ENCODE results near the gene CELSR1.

Gene CELSR1

GRCh38 chr22:46511151-46512038, 26.0 kb downstream of the CELSR1 start:
- no peak for TF ChIP-seq CTCF (conservative IDR thresholded peaks at IDR 0.05; ENCODE audit: control insufficient read depth, insufficient read depth, low read depth, low read length)
- peak; percentile 31 for DNase-seq (ENCODE audit: low read depth)
- no peak overlapping the region for H3K4me3 ChIP-seq (ENCODE audit: control insufficient read depth, low read depth, low read length)

GRCh38 chr22:46509416-46510089, 27.9 kb downstream of the CELSR1 start:
- no peak for TF ChIP-seq CTCF (conservative IDR thresholded peaks at IDR 0.05; ENCODE audit: control insufficient read depth, insufficient read depth, low read depth, low read length)
- no peak for DNase-seq (ENCODE audit: low read depth)
- H3K4me3 ChIP-seq (ENCODE audit: control insufficient read depth, low read depth, low read length): no peak overlapping the region

- no peak overlapping the region for H3K4me3 ChIP-seq (ENCODE audit: control insufficient read depth, low read depth, low read length)
- no peak for DNase-seq (ENCODE audit: low read depth)
- TF ChIP-seq CTCF (conservative IDR thresholded peaks at IDR 0.05; ENCODE audit: control insufficient read depth, insufficient read depth, low read depth, low read length): no peak
These were observed 28.9 kb downstream of the CELSR1 start for GRCh38 chr22:46508491-46508999.

- DNase-seq (ENCODE audit: low read depth): no peak
- no peak for TF ChIP-seq CTCF (conservative IDR thresholded peaks at IDR 0.05; ENCODE audit: control insufficient read depth, insufficient read depth, low read depth, low read length)
- H3K4me3 ChIP-seq (ENCODE audit: control insufficient read depth, low read depth, low read length): no peak overlapping the region
These were observed 29.7 kb downstream of the CELSR1 start for GRCh38 chr22:46507451-46508425.

GRCh38 chr22:46504584-46504983, 32.8 kb downstream of the CELSR1 start:
- TF ChIP-seq CTCF (conservative IDR thresholded peaks at IDR 0.05; ENCODE audit: control insufficient read depth, insufficient read depth, low read depth, low read length): no peak
- DNase-seq (ENCODE audit: low read depth): no peak
- H3K4me3 ChIP-seq (ENCODE audit: control insufficient read depth, low read depth, low read length): no peak overlapping the region
